ENCODE measurements around the gene CGB3. TPM values are rescaled to one million over a fixed set of nuclear protein-coding genes. Genes with fewer than 3 reads are reported as not detected.
"Not testable (repeated sequence)": the region's sequence is repeated elsewhere in the genome, so short reads cannot be mapped to it uniquely, and the experiment has no call there.

Gene CGB3
- total RNA-seq = not detected
- not detected for polyA plus RNA-seq

DNA sequence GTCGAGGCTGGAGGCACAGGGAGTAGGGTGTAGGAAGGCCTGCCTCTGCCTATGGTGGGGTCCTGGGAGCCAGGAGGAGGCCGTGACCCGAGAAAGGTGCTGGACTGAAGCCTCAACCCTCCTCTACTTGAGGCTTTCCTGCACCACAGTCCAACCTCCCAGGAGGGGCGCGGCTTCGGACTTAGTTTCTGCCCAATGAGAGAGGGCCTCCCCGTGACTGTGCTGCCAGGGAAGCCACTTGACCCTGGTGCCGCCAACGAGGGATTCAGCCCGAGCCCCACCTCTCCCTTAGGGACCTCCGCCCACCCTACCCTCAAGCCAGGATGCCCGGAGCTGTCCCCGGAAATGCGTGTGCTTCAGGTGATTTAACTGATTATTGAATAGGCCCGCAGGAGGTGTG, at the start of gene CGB3:
Gene CGB3 (minus strand): TSS at position 101 of the 400 bp plus-strand sequence. CDS start 362 bp downstream, outside the sequence.
- WGBS = 63% methylated on average over 11 of the region's 15 CpGs
- H3K4me3 ChIP-seq (ENCODE audit: low read depth, low read length); DNase-seq (ENCODE audit: extremely low spot score); H3K27ac ChIP-seq (ENCODE audit: low read depth); H3K4me1 ChIP-seq (ENCODE audit: insufficient read depth); H3K36me3 ChIP-seq (ENCODE audit: insufficient read depth): not testable (repeated sequence)

GRCh38 chr19:49071860-49072547, 47.9 kb upstream of the CGB3 start:
- H3K27ac ChIP-seq (ENCODE audit: low read depth) = no peak overlapping the region
- DNase-seq (ENCODE audit: extremely low spot score) = no peak
- H3K4me3 ChIP-seq (ENCODE audit: low read depth, low read length) = no peak overlapping the region
- WGBS = 3% methylated on average over 93 of the region's 93 CpGs
- H3K4me1 ChIP-seq (ENCODE audit: insufficient read depth) = no peaks in the 10 kb centered on the region
- no peaks in the 10 kb centered on the region for H3K36me3 ChIP-seq (ENCODE audit: insufficient read depth)

DNA sequence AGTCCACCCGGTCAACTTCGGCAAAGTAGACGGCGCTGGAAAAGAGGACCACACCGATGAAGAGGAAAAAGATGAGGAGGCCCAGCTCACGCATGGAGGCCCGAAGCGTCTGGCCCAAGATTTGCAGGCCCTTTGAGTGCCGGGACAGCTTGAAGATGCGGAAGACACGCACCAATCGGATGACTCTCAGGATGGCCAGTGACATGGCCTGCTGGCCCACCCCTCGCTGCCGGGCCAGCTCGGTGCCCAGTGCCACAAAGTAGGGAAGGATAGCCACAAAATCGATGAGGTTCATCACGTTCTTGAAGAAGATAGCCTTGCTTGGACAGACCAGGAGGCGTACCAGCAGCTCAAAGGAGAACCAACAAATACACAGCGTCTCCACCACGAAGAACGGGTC, 46.3 kb upstream of the CGB3 start:
- Histone ChIP-seq H3K27ac (ENCODE audit: low read depth) (no peak overlapping the region), H3K4me1 (ENCODE audit: insufficient read depth) (no peaks in the 10 kb centered on the region), H3K36me3 (ENCODE audit: insufficient read depth) (no peaks in the 10 kb centered on the region), H3K4me3 (ENCODE audit: low read depth, low read length) (no peak overlapping the region)
- DNase-seq (ENCODE audit: extremely low spot score) = no peak
- WGBS = 95% methylated on average over 21 of the region's 21 CpGs

- Histone ChIP-seq H3K27ac (ENCODE audit: low read depth) (no peak overlapping the region), H3K4me3 (ENCODE audit: low read depth, low read length) (no peak overlapping the region), H3K36me3 (ENCODE audit: insufficient read depth) (no peaks in the 10 kb centered on the region), H3K4me1 (ENCODE audit: insufficient read depth) (no peaks in the 10 kb centered on the region)
- DNase-seq (ENCODE audit: extremely low spot score) = no peak
- WGBS = 92% methylated on average over 9 of the region's 9 CpGs
These were observed 44.9 kb upstream of the CGB3 start for GRCh38 chr19:49069026-49069425.

GRCh38 chr19:49067554-49067953, 43.4 kb upstream of the CGB3 start:
- Histone ChIP-seq H3K36me3 (ENCODE audit: insufficient read depth) (no peaks in the 10 kb centered on the region), H3K4me3 (ENCODE audit: low read depth, low read length) (no peak overlapping the region), H3K4me1 (ENCODE audit: insufficient read depth) (no peaks in the 10 kb centered on the region), H3K27ac (ENCODE audit: low read depth) (no peak overlapping the region)
- DNase-seq (ENCODE audit: extremely low spot score) = no peak
- WGBS = 65% methylated on average over 3 of the region's 3 CpGs

GRCh38 chr19:49065905-49066512, 41.9 kb upstream of the CGB3 start:
- Histone ChIP-seq H3K4me1 (ENCODE audit: insufficient read depth) (no peaks in the 10 kb centered on the region), H3K27ac (ENCODE audit: low read depth) (no peak overlapping the region), H3K36me3 (ENCODE audit: insufficient read depth) (no peaks in the 10 kb centered on the region), H3K4me3 (ENCODE audit: low read depth, low read length) (no peak overlapping the region)
- no peak for DNase-seq (ENCODE audit: extremely low spot score)
- WGBS = 63% methylated on average over 13 of the region's 13 CpGs

DNA sequence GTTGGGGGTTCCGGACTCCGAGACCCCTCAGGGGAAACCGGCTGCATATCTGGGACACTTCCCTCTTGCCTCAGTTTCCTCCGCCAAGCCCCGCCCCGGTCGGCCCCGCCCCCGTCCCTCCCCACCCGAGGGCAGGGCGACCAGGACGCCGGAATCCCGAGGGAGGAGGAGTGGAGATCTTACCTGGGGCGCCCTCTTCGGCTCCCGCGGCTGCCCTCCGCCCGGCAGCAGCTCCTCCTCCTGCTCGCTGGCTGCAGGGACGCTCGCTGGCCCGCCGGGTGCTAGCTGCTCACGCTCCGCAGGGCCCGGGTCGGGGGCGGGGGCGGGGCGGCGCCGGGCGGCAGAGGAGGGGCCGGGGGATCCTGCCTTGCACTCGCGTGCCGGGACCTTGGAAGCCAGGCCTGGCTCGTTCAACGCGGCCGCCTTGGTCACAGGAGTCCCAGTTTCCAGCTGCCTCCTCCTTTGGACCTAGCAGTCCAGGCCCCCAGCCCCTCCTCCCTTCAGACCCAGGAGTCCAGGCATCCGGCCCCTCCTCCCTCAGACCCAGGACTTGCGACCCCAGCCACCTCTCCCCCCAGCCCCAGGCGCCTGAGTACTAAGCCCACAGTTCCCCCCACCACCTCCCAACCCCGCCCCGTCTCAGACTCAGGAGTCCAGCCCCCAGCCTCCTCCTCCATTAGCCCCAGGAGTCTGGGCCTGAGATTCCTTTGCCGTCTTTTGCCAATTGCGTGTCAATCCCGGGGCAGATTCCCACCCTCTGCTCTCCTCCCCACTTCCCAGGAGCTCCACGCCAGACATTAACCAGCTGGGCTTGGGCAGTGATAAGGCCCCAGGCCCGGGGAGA, 40.9 kb upstream of the CGB3 start, which contains the start of gene NTF4:
Gene NTF4 (minus strand): TSS at position 51 of the 844 bp plus-strand sequence. CDS start 2,821 bp downstream, outside the sequence.
- peak within 1 kb of the TSS; percentile 31 for H3K4me3 ChIP-seq (ENCODE audit: low read depth, low read length)
- no peaks in the 10 kb centered on the region for H3K4me1 ChIP-seq (ENCODE audit: insufficient read depth)
- H3K27ac ChIP-seq (ENCODE audit: low read depth) = no peak within 1 kb of the TSS
- no peak for DNase-seq (ENCODE audit: extremely low spot score)
- H3K36me3 ChIP-seq (ENCODE audit: insufficient read depth) = no peaks in the 10 kb centered on the region
- WGBS = 4% methylated on average over 53 of the region's 53 CpGs

GRCh38 chr19:49064029-49064629, 40.0 kb upstream of the CGB3 start:
- no peak for DNase-seq (ENCODE audit: extremely low spot score)
- no peak overlapping the region for H3K4me3 ChIP-seq (ENCODE audit: low read depth, low read length)
- no peaks in the 10 kb centered on the region for H3K4me1 ChIP-seq (ENCODE audit: insufficient read depth)
- WGBS = 55% methylated on average over 10 of the region's 10 CpGs
- H3K27ac ChIP-seq (ENCODE audit: low read depth) = no peak overlapping the region
- H3K36me3 ChIP-seq (ENCODE audit: insufficient read depth) = no peaks in the 10 kb centered on the region

GRCh38 chr19:49061445-49061844, 37.3 kb upstream of the CGB3 start:
- Histone ChIP-seq H3K27ac (ENCODE audit: low read depth) (no peak overlapping the region), H3K4me3 (ENCODE audit: low read depth, low read length) (no peak overlapping the region), H3K4me1 (ENCODE audit: insufficient read depth) (no peaks in the 10 kb centered on the region), H3K36me3 (ENCODE audit: insufficient read depth) (no peaks in the 10 kb centered on the region)
- WGBS = 77% methylated on average over 25 of the region's 25 CpGs
- DNase-seq (ENCODE audit: extremely low spot score) = no peak

DNA sequence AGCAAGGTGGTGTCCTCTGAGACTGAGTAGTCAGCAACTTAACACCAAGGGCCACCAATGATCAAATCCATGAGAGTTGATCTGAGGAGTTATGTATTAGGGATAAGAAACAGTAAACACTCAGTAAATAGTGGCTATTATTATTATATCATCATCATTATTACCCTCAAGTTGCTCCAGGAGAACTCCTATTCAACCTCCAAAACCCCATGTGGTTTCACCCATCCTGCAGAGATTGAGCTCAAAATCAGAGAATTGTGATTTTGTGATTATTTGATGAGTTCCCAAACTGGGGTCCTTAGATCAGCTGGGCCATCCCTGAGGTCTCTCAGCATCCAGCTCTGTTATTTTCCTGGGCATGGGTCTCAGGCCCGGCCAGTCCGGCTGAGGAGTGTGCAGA, 36.9 kb upstream of the CGB3 start:
- Histone ChIP-seq H3K27ac (ENCODE audit: low read depth) (no peak overlapping the region), H3K36me3 (ENCODE audit: insufficient read depth) (no peaks in the 10 kb centered on the region), H3K4me1 (ENCODE audit: insufficient read depth) (no peaks in the 10 kb centered on the region), H3K4me3 (ENCODE audit: low read depth, low read length) (no peak overlapping the region)
- DNase-seq (ENCODE audit: extremely low spot score) = no peak
- WGBS = 99% methylated on average over 2 of the region's 2 CpGs

GRCh38 chr19:49059053-49059452, 34.9 kb upstream of the CGB3 start:
- Histone ChIP-seq H3K27ac (ENCODE audit: low read depth) (no peak overlapping the region), H3K36me3 (ENCODE audit: insufficient read depth) (no peaks in the 10 kb centered on the region), H3K4me3 (ENCODE audit: low read depth, low read length) (no peak overlapping the region), H3K4me1 (ENCODE audit: insufficient read depth) (no peaks in the 10 kb centered on the region)
- no peak for DNase-seq (ENCODE audit: extremely low spot score)
- WGBS = 35% methylated on average over 9 of the region's 9 CpGs

DNA sequence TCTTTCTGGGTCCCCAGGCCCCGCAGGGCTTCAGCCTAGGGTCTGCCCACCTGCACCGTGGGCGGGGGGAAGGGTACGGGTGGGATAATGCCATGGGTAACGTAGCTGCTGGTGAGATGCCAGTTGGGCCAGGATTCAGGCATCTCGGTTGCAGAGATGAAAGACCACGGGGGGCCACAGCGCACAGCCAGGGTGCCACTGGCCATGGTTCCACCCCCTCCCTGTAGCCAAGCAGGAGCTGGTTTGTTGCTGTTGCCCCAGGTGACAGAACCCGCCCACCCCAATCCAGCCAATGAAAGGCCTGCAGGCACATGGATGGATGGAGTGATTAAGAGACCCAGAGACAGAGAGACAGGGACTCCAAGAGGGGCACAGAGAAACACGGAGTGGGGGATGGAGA, 34.4 kb upstream of the CGB3 start:
- H3K4me1 ChIP-seq (ENCODE audit: insufficient read depth) = no peaks in the 10 kb centered on the region
- WGBS = 35% methylated on average over 10 of the region's 10 CpGs
- no peak overlapping the region for H3K27ac ChIP-seq (ENCODE audit: low read depth)
- DNase-seq (ENCODE audit: extremely low spot score) = no peak
- no peaks in the 10 kb centered on the region for H3K36me3 ChIP-seq (ENCODE audit: insufficient read depth)
- no peak overlapping the region for H3K4me3 ChIP-seq (ENCODE audit: low read depth, low read length)

DNA sequence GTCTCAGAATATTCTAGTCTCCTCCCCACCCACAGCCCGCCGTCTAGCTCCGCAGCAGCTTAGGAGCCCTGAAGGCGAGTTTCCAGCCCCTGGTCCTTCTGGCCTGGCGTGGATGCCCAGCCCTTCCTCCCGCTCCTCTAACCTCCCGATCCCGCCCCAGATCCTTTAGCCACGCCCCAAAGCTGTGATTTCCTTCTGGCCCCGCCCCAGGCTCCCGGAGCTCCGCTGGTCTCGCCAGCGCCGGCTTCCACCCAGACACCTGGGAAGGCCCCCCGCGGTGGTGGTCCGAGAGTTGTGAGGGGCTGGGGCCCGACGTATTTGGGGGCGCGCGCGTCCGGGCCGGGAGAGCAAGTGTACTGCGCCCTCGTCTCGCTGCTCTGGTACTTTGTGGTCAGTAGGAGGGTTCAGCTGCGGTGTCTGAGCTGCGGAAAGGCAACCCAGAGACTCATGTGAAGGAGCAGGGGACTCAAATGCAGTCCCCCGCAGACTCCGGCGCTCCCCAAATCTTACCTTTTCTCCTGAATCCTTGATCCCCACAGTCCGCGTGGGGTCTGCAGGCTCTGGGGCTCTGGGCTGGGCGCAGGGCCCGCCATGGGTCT, 33.6 kb upstream of the CGB3 start, which contains the start of gene CGB7:
Gene CGB7 (minus strand): TSS at position 114 of the 599 bp plus-strand sequence. CDS start 2,374 bp downstream, outside the sequence.
- no peak for DNase-seq (ENCODE audit: extremely low spot score)
- no peak within 1 kb of the TSS for H3K27ac ChIP-seq (ENCODE audit: low read depth)
- no peaks in the 10 kb centered on the region for H3K36me3 ChIP-seq (ENCODE audit: insufficient read depth)
- no peaks in the 10 kb centered on the region for H3K4me1 ChIP-seq (ENCODE audit: insufficient read depth)
- peak within 1 kb of the TSS; percentile 46 for H3K4me3 ChIP-seq (ENCODE audit: low read depth, low read length)
- WGBS = 5% methylated on average over 38 of the region's 38 CpGs

Measured in urinary bladder (tissue), 4 donors.